PC-3 (cell line): Measurements from ENCODE around the gene TDRKH.

Experiments
- EZH2 ChIP-seq: fragments of 300-600 bp; sonication (generic); IDR thresholded peaks from one replicate; pipeline ENCODE4 v1.6.1; 2017; ENCODE audit warnings: antibody characterized with exemption, mild to moderate bottlenecking, low read length; ENCODE audit not compliant: unreplicated experiment
- EZH2phosphoT487 ChIP-seq: fragments of 300-600 bp; sonication (generic); IDR thresholded peaks from 2 replicates; pipeline ENCODE4 v1.6.1; 2018; ENCODE audit warnings: mild to moderate bottlenecking, antibody characterized with exemption, low read length, borderline replicate concordance
- TF ChIP-seq, protein P1 (sequence below): fragments of 300-600 bp; sonication (generic); conservative IDR thresholded peaks from 2 replicates; pipeline ENCODE4 v1.5.1; 2017; ENCODE audit warnings: antibody characterized with exemption, low read depth, mild to moderate bottlenecking, low read length

DNA sequence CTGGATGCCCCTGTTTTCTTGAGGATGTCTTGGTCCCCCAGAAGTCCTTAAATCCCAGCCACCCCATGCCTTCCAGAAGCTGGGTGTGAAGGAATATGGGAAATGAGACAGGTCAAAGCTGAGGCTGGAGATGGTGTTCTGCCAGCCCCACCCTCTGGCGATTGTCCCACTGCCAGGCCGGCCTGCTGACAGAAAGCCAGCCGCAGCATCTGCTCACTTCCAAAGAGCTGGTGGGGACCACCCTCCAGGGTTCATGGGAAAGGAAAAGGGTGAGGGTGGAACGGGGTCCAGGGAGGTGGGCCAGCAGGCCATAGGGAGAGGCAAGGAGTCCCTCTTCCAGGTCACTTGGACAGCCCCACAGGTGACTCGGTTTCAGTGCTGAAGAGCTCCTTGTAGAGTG, 16.8 kb upstream of the TDRKH start:
- TF ChIP-seq, protein P1, sequence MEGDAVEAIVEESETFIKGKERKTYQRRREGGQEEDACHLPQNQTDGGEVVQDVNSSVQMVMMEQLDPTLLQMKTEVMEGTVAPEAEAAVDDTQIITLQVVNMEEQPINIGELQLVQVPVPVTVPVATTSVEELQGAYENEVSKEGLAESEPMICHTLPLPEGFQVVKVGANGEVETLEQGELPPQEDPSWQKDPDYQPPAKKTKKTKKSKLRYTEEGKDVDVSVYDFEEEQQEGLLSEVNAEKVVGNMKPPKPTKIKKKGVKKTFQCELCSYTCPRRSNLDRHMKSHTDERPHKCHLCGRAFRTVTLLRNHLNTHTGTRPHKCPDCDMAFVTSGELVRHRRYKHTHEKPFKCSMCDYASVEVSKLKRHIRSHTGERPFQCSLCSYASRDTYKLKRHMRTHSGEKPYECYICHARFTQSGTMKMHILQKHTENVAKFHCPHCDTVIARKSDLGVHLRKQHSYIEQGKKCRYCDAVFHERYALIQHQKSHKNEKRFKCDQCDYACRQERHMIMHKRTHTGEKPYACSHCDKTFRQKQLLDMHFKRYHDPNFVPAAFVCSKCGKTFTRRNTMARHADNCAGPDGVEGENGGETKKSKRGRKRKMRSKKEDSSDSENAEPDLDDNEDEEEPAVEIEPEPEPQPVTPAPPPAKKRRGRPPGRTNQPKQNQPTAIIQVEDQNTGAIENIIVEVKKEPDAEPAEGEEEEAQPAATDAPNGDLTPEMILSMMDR, result no peak
- TF ChIP-seq EZH2 (no peak), EZH2phosphoT487 (no peak)
